ENCODE data around the gene IDH3G.

IDH3G gene

GRCh38 chrX:153739754-153740486, 54.3 kb downstream of the IDH3G start:
- DNase-seq (ENCODE audit: extremely low spot score): no peak
- POLR2A ChIA-PET: no interaction called here
- no peak for TF ChIP-seq CTCF (IDR thresholded peaks at IDR 0.05; ENCODE audit: control extremely low read depth, extremely low read depth, low read depth, missing control alignments)
- CTCF ChIA-PET: no interaction called here

GRCh38 chrX:153738056-153738605, 56.0 kb downstream of the IDH3G start:
- no peak for TF ChIP-seq CTCF (IDR thresholded peaks at IDR 0.05; ENCODE audit: control extremely low read depth, extremely low read depth, low read depth, missing control alignments)
- no peak for DNase-seq (ENCODE audit: extremely low spot score)
- POLR2A ChIA-PET: no interaction called here
- CTCF ChIA-PET: no interaction called here

GRCh38 chrX:153736871-153737441, 57.2 kb downstream of the IDH3G start:
- no peak for TF ChIP-seq CTCF (IDR thresholded peaks at IDR 0.05; ENCODE audit: control extremely low read depth, extremely low read depth, low read depth, missing control alignments)
- CTCF ChIA-PET: no interaction called here
- POLR2A ChIA-PET: no interaction called here

GRCh38 chrX:153736071-153736820, 57.9 kb downstream of the IDH3G start:
- ChIA-PET POLR2A (interaction anchor here (0.7 kb wide), 1 partner anchor 49 kb away, joined by 6 read pairs; the partner anchor contains the start of gene SLC6A8), CTCF (interaction anchor here (1.4 kb wide), 1 partner anchor 9 kb away, joined by 5 read pairs; no protein-coding TSS in a partner anchor)
- TF ChIP-seq CTCF (IDR thresholded peaks at IDR 0.05; ENCODE audit: control extremely low read depth, extremely low read depth, low read depth, missing control alignments): no peak
- DNase-seq (ENCODE audit: extremely low spot score): no peak

More at GRCh38 chrX:153736871-153737441, 57.2 kb downstream of the IDH3G start:
- no peak for DNase-seq (ENCODE audit: extremely low spot score)
